Measurements from ENCODE around the gene GPR15LG.
"Not testable (repeated sequence)": the region's sequence is repeated elsewhere in the genome, so short reads cannot be mapped to it uniquely, and the experiment has no call there.

GPR15LG gene

DNA sequence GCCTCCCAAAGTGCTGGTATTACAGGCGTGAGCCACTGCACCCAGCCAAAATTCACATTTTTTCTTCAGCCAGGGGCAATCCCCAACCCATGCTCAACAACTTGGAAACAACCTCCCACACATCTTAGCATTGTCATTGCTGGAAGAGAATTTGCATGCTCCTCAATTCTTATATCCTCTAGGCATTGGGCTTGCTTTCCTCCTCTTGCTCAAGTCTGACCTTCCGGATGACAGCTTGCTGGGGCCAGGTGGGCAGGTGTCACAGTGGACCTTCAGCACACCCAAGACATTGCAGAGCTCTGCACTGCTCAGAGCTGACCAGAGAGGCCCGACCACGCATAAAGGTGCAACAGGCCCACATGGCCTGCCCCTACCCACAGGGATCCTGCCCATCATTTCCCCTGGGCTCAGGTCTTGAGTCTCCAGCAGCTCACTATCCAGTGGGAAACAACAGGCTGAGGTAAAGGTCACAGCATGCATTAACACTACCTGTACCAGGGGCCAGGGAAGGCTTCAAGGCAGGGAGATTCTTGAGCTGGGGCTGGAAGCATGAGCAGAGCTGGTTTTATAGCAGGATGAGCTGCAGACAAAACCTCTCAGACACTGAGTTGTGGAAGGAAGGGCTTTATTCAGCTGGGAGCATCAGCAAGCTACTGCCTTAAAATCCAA lies 6.8 kb upstream of the GPR15LG start:
- DNase-seq, result no peak

DNA sequence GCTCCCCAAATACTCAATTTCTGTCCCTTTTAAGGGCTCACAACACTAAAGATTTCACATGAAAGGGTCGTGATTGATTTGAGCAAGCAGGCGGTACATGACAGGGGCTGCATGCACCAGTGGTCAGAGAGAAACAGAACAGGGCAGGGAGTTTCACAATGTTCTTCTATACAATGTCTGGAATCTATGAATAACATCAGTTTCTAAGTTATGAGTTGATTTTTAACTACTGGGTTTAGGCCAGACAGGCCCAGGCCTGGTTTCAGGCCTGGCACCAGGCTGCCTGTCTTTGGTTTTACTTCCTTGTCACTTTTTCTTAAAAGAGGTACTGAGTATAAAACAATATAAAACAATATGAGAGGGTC lies 6.3 kb upstream of the GPR15LG start:
- DNase-seq, result not testable (repeated sequence)

DNA sequence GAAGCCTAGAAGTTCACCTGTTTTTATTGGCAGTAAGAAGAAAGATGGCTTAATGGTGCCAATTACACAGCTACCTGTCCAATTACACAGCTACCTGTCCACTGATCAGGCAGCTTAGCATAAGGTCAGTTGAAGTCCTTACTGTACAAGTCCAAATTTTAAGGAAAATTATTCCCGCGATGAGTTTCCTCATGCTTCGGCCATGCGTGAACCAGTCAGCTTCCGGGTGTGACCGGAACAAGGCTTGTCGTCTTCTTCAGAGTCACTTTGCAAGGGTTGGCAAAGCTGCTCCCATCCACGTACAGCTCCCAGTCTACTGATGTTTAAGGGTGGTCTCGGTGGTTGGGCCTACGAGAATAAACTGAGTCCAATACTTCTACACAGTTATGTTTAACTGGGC lies 5.2 kb upstream of the GPR15LG start:
- not testable (repeated sequence) for DNase-seq

DNA sequence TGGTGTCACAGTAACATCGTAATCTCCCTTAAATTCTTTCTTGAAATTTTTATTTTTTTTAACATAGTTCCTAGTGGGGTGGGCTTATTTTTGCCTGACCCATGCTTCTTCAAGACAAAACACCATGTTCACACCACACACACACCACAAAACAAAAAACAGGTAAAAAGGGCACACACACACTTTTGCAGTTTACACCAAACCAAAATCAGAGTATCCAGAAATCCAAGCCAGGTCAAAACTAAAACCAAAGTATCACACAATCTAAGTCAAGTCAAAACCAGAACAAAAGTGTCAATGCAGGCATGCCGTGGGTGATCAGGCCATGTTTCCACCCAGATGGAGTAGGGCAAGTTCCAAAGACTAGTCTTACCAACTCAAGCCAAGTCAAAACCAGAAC lies 2.4 kb upstream of the GPR15LG start:
- DNase-seq, result not testable (repeated sequence)

DNA sequence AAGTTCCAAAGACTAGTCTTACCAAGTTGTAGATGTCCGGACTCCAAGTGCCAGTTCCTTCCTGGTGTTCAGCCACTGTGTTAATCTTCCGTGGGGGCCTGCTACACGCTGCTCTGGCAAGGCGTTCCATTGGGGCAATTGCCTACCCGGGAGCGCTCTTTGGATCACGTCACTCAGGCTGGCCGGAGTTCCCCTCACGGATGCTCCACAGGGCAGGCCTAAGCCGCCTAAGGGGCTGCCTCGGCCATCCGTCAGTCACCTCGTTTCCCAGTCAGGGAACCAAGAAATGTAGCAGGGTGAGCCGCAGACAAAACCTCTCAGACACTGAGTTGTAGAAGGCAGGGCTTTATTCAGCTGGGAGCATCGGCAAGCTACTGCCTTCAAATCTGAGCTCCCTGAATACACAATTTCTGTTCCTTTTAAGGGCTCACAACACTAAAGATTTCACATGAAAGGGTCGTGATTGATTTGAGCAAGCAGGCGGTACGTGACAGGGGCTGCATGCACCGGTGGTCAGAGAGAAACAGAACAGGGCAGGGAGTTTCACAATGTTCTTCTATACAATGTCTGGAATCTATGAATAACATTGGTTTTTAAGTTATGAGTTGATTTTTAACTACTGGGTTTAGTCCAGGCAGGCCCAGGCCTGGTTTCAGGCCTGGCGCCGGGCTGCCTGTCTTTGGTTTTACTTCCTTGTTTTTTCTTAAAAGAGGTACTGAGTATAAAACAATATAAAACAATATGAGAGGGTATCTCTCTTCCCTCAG lies 1.7 kb upstream of the GPR15LG start:
- DNase-seq, result not testable (repeated sequence)

DNA sequence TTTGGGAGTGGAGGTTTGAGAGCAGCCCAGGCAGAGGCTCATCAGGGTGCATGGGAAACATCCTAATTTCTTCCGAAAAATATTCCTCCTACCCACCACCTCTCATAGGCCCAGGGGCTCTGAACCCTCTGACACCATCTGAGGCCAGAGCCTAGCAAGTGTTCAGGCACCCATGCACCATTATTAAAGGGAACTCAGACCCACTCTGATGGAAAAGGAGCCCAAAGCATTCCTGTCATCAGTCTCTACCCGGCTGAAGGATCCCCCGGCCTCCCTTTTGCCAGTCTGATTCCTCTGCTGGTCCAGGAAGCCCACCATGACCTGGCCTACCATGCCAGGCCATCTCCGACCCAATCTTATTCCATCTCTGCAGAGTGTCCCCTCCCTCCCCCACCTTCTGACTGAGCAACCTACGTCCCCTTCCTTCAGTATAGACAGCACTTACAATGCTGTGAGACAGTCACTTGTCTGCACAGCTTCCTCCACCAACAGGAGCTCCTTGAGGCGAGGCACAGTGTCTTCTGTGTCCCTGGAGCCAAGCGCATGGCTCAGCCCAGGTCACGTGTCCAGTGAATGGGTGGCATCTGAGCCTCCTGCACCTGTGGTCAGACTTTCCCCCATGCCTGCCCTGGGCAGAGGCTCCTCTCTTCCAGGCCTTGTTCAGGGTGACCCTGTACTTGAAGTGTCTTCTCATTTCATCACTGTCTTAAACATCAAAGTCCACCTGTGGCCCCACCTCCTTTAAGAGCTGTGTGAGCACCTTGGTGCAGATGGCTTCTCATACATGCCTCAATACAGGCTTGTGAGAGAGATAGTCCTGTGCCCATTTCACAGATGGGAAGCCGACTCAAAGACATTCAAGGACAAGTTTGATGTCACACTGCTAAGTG lies 889 bp upstream of the GPR15LG start:
- no peak for DNase-seq

DNA sequence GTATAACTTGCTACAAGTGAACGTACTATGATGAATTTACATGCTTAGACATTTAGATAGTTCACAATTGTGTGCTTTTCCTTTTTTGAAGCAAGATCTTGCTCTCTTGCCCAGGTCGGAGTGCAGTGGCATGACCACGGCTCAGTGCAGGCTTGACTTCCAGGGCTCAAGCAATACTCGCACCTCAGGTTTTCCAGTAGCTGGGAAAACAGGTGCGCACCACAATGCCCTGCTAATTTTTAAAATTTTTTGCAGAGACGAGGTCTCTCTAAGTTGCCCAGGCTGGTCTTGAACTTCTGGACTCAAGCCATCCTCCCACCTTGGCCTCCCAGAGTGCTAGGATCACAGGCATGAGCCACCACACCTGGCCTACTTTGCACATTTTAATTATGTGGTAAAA lies 1.8 kb downstream of the GPR15LG start:
- DNase-seq, result no peak

DNA sequence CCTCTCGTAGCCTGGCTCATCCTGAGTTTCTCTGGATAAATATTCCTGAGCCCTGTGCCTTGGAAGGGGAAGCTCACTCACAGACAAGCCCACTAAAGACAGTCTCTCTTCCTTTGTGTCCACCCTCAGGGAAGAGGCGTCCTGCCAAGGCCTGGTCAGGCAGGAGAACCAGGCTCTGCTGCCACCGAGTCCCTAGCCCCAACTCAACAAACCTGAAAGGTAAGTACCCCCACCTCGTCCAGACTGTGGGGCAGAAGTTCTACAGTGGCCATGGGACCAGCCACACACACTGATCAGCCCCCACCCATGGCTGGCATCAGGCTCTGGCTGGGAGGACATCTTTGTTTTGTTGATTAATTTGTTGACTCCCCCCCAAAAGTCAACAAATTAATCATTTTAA lies 2.8 kb downstream of the GPR15LG start:
- DNase-seq, result no peak

DNA sequence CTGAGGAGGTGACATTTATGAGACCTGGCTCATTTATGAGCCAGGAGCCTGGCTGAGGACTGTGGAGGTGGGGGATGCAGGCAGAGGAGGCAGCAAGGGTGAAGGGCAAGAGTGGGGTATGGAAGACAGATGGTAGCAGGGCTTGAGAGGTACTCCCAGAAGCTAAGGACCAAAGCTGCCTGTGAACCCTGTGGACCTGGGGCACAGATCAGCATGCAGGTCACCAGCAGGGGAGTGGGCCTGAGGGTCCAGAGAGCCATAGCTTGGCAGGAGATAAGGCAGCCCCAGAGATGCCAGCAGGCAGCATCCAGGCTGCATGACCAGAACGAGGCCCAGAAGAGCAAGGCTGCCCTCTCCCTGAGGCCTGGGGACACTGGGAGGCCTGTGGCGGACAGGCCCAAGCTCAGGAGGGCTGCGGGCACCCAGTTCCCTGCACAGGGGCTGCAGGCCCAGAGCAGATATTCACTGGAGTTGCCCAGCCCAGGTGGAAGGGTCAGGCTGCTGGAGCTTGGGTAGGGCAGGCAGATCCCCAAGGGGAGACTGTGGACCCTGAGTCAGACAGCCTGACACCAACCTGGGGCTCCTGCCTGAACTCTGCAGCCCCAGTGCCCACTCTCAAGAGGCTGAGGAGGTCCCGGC lies 3.4 kb downstream of the GPR15LG start:
- DNase-seq, result no peak

DNA sequence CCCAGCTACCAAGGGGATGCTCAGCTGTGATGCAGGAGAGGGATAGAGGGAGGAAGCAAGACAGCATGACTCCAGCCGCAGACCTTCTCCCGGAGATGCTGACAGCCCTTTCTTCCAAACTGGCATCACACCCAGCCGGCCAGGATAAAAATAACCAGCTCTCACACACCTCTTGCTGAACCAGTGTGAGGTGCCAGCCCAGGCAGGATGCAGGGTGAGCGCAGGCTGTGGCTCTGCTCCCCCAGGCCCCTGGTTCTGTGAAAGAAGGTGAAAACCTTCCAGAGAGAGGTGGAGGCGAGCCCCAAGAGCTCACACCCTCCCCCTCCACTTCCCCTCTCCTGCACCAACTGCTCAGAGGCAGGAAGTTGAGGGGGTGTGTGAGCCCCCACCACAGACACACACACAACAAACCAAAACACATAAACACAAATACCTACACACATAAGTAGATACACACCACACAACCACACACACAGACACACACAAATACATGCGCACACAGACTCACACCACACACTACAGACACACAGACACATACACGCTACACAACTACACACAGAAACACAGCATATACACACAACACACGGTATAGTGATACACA lies 4.0 kb downstream of the GPR15LG start:
- DNase-seq, result no peak

DNA sequence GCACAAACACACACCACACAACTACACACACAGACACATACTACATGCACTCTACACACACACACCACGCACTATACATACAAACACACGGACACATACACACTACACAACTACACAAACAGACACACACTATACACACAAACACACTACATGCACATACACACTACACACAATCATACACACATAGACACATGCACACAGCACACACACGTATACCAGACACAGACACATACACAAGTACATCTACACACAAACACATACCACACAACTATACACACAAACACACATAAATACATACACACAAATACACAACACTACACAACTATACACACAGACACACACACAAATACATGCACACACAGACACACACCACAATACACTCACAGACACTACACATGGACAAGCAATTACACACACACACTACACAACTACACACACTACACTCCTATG lies 4.6 kb downstream of the GPR15LG start:
- DNase-seq, result no peak

DNA sequence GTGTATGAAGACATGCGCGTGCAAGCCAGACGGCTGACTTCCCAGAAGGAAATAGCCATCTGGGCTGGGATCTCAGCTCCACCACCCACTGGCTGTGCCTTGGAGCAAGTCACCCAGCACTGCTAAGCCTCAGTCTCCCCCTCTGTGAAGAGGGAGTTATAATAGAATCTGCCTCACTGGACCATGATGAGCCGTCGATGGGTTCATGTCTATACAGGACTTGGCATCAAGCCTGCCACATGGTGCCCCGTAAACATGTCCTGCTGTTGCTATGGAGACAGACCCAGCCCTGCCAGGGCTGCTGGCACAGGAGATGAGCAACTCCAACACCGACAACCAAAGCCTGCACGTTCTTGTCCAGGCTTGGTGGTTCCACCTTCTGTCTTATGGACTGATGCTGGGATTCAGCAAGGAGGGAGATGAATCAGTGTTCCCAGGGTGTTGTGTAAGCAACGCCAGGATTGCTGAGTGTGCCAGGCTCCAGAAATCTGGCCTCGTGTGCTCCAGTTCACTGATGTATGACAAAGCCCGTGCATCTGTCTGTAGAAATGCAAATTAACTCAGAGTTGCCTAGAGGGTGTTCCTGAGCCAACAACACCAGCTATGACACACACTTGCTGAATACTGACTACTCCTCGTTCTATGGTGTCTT lies 5.6 kb downstream of the GPR15LG start:
- no peak for DNase-seq

DNA sequence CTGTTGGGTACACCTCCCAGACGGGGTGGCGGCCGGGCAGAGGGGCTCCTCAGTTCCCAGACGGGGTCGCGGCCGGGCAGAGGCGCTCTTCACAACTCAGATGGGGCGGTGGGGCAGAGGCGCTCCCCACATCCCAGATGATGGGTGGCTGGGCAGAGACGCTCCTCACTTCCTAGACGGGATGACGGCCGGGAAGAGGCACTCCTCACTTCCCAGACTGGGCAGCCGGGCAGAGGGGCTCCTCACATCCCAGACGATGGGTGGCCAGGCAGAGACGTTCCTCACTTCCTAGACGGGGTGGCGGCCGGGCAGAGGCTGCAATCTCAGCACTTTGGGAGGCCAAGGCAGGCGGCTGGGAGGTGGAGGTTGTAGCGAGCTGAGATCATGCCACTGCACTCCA lies 6.8 kb downstream of the GPR15LG start:
- DNase-seq, result not testable (repeated sequence)

DNA sequence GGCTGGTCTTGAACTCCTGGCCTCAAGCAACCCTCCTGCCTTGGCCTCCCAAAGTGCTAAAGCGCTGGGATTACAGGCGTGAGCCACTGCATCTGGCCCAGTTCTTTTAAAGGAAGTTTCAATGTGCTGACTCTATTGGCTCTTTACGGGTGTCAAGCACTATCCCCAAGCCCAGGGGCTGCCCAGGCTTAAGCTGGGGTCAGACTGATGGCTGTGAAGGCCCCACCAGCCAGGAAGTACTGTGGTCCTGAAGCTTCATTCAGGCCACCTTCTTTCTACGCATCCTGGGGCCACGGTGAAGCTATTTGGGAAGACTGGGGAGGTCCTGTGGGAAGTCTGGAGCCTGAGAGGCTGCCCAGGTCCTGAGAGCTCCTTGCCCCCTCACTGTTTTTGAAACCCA lies 8.0 kb downstream of the GPR15LG start:
- no peak for DNase-seq

DNA sequence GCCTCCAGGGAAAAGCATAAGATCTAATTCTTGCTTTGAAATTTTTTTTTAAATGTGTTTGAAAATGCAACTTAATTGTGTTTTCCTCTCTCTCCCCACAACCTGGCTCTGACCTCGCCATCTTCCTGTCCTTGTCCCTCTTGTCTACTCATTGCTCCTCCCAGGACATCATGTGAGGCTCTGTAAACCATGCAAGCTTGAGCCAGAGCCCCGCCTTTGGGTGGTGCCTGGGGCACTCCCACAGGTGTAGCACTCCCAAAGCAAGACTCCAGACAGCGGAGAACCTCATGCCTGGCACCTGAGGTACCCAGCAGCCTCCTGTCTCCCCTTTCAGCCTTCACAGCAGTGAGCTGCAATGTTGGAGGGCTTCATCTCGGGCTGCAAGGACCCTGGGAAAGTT lies 10.9 kb downstream of the GPR15LG start:
- no peak for DNase-seq

DNA sequence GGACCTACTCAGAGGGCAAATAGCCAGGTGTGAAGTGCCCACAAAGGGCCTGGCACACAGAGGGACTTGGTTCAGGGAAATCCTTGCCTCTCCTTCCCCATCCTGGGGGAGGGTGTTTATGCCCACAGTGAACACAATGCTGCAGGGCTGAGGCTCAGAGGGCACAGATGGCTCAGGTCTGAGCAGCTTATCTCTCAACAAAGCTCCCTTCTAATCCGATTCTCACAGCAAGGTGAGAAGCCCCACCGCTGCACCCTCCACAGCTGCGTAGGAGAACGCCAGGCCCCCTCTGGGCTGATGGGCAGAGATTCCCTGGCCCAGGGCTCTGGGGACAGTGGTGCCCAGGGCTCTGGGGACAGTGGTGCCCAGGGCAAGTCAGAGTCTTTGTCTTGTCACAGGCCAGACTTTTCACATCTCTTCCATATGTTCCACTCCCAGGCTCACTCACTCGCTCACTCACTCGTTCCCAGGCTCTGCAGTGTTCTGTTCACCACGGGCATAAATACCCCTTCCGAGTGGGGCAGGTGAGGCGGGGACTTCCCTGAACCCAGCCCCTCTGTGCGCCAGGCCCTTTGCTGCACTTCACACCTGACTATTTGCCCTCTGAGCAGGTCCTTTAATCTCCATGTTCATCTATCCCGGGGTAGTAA lies 12.1 kb downstream of the GPR15LG start:
- no peak for DNase-seq

DNA sequence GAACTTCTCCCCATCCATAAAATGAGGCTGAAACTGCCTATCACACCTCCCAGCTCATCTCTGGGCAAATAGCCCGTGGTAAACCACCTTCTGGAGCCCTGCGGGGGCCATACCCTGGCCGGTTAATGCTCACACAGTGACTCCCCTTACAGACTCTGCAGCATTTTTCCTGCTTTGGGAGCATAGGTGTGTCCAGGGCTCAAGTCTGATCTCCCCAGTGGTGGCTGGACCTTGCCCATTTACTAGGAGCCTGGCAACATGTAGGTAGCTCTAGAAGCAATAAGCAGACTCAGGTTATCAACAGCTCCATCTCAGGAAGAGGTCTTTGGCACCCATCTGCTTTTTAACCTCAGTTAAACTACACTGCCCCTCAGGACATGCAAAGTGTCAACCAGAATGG lies 15.2 kb downstream of the GPR15LG start:
- DNase-seq, result no peak

DNA sequence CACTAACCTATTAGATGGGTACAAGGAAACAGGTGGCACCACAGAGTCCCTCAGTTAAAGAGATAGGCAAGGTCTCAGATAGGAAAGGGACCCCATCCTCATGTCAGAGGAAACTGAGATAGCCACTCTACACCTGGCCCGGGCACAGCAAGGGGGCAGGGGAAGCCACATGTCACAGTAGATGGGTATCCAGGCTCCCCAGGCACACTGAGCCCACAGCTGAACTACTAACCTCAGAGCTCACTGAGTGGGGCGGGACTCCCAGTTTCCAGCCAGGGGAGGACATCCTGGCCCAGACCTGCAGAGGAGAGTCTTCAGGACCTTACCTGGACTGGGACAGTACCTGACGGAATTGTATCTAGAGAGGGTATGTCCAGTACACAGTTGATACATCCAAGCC lies 17.0 kb downstream of the GPR15LG start:
- no peak for DNase-seq

DNA sequence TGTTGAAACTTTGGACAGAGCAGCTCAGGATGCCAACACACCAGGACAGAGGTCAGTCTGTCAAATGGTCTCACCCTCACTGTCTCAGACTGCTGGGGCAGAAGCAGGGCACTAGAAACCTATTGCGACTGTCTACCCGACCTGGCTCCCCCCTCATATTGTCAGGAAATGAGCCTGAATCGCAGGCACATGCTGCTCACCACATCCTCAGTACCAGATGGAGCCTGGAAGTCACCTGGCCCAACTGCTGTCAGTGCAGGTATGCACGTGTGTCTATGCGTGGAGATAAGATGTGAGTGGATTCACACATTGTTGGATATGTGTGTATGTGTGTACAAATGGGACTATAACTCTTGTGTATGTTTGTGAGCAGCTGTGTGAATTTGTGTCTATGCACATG lies 17.5 kb downstream of the GPR15LG start:
- no peak for DNase-seq

DNA sequence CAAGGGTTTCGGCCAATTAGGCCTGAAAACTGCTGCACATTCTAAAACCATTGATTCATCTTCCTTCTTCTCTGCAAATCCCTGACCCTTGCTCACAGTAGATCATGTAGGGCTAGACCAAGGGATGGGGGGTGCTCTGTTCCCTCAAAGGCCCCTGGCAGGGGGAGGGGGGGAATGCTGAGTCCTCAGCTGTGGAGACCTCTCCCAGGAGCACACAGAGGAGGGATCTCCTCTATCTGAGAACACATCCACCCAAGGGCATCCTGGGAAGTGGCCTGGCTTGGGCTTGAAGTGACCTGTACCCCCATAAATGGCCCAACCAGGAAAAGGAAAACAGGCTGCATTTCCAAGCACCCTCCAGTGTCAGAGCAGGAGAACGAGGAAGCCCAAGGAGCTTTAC lies 19.7 kb downstream of the GPR15LG start:
- no peak for DNase-seq

DNA sequence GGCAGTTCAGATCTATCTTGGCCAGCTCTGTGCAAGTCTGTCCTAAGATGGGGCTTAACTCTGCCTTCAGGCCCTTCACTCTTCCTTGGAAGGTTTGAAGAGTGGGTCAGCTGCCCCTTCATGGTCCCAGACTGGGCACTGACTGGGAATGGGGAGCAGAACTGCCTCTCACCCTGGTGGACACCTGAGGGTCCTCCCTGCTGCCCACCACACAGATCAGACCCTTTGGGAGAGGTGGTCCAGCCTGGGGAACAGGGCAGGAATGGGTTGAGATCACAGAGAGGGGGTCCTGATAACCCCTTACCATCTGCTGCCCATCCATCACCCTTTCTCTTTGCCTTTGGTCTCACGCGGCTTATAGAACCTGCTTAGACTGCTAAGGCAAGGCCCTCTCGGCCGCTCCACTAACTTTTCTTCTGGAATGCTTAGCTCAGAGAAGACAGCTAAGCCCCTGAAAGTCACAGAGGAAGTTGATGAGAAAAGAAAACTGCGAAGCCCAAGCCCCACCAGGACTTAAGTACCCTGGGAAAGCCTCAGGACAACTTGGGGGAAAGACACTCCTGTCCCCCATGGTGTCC lies 20.3 kb downstream of the GPR15LG start:
- no peak for DNase-seq

Data from amniotic stem cell (primary cell).